GM19099 (cell line): ENCODE results near the gene ARL4A.

ENCODE experiments used
- POLR2A ChIP-seq: IDR thresholded peaks from 3 replicates; pipeline ENCODE4 v1.6.1; 2011; ENCODE audit warnings: low read depth; ENCODE audit not compliant: insufficient read length; ENCODE audit errors: extremely low read depth

ARL4A gene

DNA sequence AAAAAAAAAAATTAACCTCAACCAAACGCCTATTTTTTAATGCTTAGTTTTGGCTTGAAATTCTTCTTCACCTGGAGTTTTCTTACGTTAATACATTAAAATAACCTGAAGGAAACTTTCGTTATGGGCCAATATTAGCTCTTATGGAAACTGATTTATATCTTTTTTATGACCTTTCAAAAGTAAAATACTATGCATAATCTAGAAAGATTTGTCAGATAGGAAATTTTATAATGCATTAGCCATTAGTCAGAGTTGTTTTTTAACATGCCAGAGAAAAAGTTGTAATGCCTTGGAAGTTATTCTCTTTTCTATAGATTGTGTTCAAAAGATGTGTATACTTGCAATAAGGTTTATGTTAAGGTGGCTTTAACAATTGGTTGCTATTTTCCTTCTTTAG is 34.3 kb upstream of the ARL4A start:
- no peak for TF ChIP-seq POLR2A

DNA sequence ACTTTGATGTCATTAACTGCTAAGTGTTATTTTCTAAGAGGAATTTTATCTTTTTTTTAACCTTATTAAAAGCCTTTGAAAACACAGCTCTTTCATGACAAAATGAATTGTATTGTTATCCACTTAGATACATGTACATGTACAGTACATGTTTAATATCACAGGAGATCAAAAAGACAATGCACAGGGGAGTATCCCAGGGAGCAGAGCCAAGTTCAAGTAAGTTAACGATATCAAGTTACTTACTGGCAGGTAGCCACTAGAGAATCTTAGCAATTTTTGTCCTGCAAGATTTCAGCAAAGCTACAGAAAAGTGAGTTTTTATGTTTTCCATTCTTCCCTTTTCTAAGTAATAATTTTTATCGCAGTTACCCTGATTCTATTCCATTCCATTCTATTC is 33.9 kb upstream of the ARL4A start:
- TF ChIP-seq POLR2A = no peak

DNA sequence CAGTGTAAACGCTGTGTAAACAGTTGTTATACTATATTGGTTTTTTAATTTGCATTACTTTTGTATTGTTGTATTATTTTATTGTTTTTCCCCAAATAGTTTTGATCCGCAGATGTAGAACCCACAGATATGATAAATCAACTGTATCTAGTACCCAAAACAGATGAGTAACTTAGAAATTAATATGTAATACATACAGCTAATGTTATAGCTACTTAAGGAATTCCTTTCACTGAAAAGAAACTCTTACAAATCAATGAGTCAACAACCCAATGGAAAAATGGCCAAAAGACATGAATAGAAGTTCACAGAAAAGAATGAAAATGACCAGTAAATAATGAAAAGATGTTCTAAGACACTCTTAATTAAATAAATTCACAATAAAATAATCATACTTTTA is 32.3 kb upstream of the ARL4A start:
- no peak for TF ChIP-seq POLR2A

DNA sequence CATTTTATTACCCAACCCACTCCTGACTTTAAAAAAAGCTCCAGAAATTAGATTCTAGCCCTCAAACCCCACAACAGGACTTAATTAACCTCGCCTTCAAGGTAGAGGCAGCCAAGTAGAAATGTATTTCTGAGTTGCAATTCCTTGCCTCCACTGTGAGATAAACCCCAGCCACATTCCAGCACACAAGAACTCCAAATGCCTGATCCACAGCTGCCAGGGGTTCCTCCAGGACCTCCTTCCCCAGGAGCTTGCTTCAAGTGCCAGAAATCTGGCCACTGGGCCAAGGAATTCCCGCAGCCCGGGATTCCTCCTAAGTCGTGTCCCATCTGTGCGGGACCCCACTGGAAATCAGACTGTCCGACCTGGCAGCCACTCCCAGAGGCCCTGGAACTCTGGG is 25.9 kb upstream of the ARL4A start:
- TF ChIP-seq POLR2A = no peak

DNA sequence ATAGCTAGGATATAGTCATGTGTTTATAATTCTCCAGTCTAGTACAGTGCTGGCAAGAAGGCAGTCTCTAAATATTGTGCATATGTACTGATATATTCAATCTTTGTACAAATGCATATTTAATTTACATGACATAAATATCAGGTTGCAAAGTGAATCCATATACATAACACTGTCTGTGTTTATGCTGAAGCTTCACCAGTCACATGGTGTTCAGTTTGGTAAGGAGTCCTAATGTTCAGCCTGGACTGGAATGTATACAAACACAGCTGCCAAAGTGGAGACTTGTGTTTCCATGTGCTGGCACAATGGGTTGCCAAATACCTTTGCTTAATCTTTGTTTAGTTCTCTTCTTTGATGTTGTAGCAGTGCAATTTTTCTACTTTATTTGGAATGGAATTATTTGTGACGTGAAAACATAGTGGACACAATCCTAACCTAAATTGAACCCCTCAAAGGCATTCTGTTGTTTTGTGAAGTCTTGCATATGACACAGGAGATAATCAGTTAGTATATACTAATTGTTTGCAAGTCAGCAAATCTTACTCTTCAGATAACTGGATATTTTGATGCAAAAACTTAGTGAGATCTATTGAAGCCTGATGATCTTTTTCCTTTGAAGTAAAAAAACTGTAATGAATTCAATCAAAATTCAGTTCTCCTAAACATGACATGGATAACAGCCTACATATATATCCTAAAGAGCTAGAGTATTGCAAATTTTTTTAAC is 17.3 kb upstream of the ARL4A start:
- no peak for TF ChIP-seq POLR2A

DNA sequence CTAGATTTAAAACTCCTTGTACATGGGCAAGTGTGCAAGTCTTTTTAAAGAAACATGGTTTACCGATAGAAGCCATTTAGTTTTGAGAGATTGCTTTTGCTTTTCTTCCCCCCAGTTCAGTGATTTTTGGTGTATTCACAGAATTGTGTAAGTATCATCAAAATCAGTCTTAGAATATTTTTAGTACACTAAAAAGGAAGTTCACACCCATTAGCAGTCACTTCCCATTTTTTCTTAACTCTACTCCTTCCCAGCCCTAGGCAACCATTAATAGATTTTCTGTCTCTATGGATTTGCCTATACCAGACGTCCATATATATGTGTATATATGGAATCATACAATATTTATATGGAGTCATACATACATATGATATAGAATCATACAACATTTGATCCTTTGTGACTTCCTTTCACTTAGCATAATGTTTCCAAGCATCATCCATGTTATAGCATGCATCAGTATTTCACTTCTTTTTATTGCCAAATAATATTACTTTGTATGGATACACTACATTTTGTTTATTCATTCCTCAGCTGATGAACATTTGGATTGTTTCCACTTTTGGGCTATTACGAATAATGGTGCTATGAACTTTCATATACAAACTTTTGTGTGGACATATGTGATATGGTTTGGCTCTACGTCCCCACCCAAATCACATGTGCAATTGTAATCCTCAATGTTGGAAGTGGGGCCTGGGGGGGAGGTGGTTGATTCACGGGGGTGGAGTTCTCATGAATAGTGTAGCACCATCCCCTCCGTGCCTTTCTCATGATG is 16.5 kb upstream of the ARL4A start:
- no peak for TF ChIP-seq POLR2A

DNA sequence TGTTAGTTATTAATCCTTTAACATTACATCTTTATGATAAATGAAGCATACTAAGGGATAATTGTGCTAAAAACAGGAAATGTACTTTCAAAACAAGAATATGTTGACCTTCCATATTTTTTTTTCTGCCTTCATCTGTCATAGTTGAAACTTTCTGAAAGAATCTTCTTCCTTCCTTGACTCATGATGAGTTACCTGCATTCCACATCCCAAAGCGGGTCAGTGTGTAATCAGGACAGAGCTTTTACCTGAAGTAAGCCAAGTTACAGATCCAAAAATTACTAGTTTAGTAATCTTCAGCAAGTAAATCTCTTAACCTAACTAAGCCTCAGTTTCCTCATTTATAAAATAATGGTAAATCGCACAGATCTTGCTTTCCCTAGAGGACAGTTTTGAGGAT is 13.4 kb upstream of the ARL4A start:
- no peak for TF ChIP-seq POLR2A

DNA sequence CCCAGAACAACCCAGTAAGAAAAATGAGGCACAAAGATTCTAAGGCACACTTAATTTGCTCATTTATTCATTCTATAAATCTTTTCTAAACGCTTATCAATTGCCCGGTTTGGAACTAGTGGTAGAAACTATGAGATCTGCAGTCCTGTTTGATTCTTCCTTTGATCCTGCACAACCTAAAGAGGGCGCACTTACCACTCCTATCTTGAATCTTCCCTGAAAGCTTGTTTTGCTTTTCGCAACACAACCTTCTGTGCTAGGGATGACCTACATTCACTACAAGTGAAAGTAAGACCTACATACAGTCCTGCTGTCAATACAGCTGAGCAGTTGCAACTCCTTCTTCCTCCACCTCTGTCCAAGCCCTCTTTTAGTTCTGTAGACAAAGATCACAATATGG is 12.6 kb upstream of the ARL4A start:
- TF ChIP-seq POLR2A = no peak

DNA sequence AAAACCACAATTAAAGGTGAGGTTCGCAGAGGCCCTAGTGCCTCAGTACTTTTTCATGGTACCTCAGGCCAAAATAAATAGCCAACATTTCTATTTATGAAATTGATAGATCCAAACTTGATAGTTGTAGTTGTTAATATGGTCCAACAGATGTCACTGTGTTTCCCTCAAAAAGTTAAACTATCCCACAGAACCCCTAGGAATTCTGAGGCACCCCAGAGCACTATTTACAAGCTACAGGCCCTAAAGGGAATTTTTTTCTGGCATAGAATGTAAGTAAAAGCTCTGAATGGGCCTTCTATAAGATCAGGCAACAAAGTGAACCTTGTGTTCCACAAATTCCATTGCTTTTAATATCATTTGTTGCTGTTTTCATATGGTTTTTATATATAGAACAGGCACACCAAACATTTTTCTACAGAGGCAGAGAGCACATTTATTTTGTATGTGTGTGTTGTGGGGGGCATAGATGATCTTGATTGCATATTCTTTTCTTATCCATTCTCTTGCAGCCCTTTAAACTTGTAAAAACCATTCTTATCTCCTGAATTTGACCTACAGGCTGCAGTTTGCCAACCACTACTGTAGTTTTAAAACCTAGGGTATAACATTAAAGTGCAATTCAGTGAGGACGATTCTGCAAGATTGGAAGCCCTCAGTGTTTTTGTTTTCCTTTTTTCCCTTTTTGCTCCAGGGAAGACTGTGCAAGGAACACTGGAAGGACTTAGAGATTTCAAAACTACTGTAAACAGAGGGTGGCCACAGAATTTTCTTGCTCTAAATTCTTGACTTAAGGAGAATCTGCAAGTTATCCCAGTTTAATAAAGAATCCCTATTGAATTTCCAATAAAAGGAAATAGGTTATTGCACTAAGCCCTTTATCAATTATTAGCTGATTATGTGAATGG is 3.5 kb upstream of the ARL4A start:
- no peak for TF ChIP-seq POLR2A

DNA sequence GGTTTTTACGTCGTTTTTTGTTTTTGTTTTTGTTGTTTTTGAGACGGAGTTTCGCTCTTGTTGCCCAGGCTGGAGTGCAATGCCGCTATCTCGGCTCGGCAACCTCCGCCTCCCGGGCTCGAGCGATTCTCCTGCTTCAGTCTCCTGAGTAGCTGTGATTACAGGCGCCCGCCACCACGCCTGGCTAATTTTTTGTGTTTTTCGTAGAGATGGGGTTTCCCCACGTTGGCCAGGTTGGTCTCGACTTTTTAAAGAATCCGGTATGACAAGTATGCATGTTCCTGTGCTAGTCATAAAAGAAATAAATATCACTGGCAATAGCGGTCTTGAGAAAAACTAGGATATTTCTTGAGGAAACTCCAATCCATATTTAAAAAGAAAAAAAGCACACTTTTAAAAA is 2.7 kb upstream of the ARL4A start:
- TF ChIP-seq POLR2A = no peak

DNA sequence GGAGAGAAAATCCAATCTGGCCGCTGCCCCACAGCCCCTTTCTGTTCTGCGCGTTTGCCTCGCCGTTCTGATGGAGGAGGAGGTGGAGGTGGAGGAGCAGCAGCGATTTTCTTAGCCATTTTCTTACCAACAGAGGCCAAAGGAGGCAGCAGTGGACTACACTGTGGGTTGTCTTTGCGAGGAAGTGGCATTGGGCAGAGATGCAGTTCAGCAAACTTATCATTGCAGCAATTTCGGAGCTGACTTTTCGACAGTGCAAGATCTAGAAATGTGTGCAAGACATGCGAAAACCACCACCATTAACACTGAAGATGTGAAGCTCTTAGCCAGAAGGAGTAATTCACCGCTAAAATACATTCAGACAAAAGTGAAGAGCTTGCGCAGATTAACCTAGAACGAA is 1.9 kb upstream of the ARL4A start:
- no peak for TF ChIP-seq POLR2A

DNA sequence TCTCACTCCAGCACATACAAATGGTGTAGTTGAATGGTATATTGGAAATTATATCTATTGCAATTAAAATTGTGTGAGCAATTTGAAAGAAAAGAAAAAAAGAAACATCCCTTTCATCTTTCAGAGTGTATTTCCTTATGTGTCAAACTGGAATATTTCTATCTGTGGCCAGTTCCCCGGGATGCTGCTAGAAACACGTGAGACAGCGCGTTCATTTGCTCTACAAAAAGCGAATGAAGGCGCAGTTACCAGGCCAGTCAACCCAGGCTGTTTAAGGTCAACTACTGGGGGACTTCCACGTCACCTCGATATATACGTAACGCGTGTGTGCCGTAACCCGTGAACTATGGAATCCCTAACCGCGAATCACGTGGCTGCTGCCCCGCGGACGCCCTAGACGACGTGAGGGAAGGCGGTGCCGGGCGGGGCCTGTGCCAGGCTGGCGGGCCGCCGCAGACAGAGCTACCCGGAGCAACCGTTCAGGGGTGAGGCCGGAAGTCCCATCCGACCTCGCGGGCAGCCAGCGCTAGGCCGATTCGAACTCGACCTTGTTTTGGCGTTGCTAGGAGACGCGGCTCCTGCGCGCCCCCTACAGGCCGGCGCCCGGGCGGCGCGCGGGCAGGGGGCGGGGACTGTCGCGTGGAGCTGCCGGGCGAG is 1.1 kb upstream of the ARL4A start:
- TF ChIP-seq POLR2A = no peak

DNA sequence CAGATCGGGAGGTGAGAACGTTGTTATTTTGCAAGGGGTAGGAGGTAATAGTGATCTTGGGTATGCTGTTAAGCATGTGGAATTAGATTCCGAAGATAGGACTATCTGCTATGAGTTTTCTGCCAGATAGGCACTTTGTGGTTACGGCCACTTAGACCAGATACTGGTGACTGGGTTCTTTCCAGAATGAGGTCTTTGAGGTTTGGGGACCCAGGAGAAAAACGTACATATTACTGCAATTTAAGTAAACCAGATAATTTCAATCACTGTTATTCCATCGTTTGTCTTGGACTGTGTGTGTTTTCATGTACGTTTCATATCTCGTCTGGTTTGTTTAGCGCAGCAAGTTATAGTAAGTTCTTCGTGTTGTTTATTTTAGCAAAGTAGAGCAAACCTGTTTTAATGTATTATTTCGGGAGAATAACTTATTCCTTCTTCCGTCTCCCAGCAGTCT is 312 bp downstream of the ARL4A start:
- no peak for TF ChIP-seq POLR2A

DNA sequence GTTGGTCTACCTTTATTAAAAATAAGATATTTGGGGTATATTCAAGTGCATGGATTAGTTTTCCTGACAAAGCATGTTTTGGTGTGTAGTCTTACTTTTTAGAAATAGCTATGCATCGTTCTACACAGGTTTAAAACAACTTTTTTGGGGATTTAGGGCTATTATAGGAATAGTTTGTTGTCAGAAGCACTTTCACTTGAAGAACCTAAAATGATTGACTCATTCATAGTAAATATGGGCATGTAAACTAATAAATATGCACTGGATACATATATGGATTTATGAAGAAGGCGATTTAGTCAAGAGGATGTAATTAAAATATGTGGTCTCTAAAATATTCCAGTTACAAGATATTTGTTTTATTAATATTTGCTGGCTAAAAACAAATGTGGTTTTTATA is 2.0 kb downstream of the ARL4A start:
- no peak for TF ChIP-seq POLR2A
